Duodenal mucosa (tissue), 2 donors: ENCODE results near the gene SLC48A1.

ENCODE experiments used
- H3K27ac ChIP-seq: one replicate; pipeline ENCODE4 v1.7.0; 2013; ENCODE audit warnings: low read depth, low read length
- H3K27me3 ChIP-seq, 2 donors: one replicate each; pipeline ENCODE4 v1.7.0; 2013; ENCODE audit warnings: low read length in 2 of 2, control low read depth in 1 of 2; ENCODE audit not compliant: insufficient read depth in 2 of 2, control insufficient read depth in 1 of 2
- H3K36me3 ChIP-seq, 2 donors: one replicate each; pipeline ENCODE4 v1.7.0; 2013; ENCODE audit warnings: low read length in 2 of 2, control low read depth in 1 of 2; ENCODE audit not compliant: insufficient read depth in 2 of 2, control insufficient read depth in 1 of 2
- H3K4me1 ChIP-seq, 2 donors: one replicate each; pipeline ENCODE4 v1.7.0; 2013; ENCODE audit warnings: low read length in 2 of 2, control low read depth in 1 of 2; ENCODE audit not compliant: insufficient read depth in 2 of 2, control insufficient read depth in 1 of 2
- H3K4me3 ChIP-seq, 2 donors: one replicate each; pipeline ENCODE4 v1.7.0; 2013; ENCODE audit warnings: low read length in 2 of 2, low read depth in 1 of 2
- H3K9ac ChIP-seq, 2 donors: one replicate each; pipeline ENCODE4 v1.7.0; 2013; ENCODE audit warnings: low read length in 2 of 2, low read depth in 1 of 2
- H3K9me3 ChIP-seq, 2 donors: one replicate each; pipeline ENCODE4 v1.7.0; 2013; ENCODE audit warnings: low read length in 2 of 2, control low read depth in 1 of 2; ENCODE audit not compliant: control insufficient read depth in 1 of 2

SLC48A1 gene

DNA sequence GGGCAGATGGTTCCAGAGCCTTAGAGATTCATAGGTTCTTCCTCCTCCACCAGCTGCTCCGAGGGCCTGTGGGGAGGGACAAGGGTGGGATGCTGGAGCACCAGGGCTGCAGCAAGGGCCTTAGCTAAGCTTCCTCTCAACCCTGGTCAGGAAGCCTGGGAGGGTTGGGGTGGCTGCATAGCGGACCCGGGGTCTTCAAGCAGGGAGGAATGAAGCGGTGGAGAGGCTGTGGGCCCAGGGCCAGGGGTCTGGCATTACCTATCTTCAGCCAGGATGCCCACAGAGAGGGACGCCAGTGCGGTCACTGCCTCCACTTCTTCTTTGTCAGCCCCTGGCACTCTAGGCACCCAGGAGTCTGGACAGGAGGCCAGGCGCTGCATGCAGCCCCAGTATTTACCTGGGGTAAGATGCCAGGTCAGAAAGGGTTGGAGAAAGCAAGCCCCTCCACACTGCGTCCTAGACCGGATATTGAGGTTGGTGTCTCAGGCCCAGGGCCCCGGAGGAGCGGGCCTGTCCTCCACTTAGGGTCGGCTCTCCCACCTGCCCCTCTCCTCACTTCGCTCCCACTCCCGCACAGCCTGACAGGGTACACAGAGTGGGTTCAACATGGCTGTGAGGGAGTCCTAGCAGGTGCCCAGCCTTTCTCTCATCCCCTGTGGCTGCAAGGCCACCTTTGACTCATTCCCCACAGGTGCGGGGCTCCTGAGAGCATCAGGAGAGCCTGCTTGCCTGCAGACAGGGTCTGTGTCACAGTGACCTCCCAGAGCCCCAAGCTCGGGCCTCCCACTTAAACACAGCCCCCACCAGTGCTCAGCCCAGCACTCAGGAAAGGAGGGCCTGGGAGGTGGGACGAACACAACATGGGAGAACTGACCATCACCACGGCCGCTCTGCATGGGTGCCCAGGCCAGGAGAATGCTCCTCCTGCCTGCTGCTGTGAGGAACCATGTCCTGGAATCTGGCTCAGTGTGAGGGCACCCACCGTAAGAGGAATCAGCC, 11.1 kb downstream of the SLC48A1 start:
- H3K9me3 ChIP-seq = no peaks in the 10 kb centered on the region
- peaks cover 21 to 72% of the 10 kb centered on the region in 2 donors for H3K36me3 ChIP-seq
- H3K27ac ChIP-seq = no peak overlapping the region
- H3K9ac ChIP-seq = no peak overlapping the region
- peaks cover 3 to 5% of the 10 kb centered on the region in 2 donors for H3K4me1 ChIP-seq
- H3K27me3 ChIP-seq = no peaks in the 10 kb centered on the region
- H3K4me3 ChIP-seq = no peak overlapping the region

DNA sequence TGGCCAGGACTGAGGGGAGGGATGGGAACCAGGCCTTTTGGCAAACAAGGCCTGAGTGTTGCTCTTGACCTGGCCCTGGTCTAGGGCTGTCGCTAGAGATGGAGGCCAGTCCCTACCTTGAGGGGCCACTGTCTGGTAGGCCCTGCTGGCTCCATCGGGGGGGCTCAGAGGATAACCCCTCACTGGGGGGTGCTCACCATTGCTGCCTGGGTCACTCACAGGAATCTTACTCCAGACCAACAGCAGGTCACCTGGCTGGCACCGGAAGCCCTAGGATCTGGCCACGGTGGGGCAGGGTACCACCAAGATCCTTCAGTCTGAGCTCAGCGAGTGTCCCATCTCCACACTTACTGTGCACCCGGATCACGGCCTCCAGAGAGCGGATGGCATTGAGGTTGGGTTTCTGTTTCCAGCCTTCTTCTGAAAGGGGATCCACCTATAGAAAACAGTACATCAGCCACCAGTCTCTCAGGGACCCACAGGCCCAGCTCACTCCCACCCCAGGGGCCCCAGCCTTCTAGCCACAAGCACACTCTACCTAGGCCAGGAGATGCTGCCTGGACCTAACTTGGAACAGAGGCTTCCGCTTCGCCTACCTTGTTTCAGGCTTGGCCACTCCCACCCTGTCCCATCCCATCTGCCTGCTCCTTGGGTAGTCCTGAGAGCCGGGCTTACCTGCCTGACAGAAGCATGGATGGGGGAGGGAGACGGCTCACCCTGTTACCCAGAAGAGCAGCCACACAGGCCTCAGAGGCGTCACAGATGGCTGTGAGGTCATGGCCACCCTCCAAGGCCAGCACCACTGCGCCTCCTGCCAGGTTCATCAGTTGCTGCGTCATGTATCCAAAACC, 12.2 kb downstream of the SLC48A1 start:
- H3K36me3 ChIP-seq = peaks cover 21 to 81% of the 10 kb centered on the region in 2 donors

DNA sequence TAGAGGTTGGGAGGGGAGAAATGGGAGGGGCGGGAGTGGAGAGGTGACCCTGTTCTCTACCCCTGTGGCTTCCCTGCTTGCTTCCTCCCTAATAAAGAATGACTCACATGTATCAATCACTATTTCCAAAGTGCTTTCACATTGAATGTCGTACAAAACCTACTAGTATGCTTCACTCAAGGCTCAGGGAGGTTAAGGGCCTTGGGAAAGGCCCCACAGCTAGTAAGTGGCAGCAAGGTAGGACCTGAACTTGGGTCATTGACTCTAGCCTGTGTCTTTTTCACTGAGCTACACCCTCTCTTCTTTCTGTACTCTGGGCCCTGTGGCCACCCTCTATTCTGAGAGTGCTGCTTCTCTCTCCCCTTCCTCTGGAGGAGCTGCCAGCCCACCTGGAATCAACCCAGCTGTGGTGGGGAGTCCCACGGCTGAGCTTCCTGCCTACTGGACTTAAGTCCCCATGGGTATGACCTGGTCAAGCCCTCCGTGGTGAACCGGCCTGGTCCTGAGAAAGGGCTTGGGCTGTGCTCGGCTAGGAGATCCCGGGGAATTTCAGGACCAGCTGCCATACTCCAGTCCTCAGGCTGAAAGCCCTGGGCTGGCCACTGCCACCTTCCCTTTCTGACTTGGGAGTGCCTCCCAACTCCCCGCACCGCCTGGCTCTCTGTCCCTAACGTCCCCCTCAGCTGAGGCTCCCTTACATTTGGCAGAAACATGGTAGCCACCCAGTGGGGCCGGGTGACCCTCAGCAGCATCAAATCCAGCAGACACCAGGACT, 13.0 kb downstream of the SLC48A1 start:
- peaks cover 21 to 89% of the 10 kb centered on the region in 2 donors for H3K36me3 ChIP-seq
- H3K27me3 ChIP-seq = no peaks in the 10 kb centered on the region
- H3K4me3 ChIP-seq = no peak overlapping the region
- no peak overlapping the region for H3K9ac ChIP-seq
- peaks cover 3 to 5% of the 10 kb centered on the region in 2 donors for H3K4me1 ChIP-seq
- H3K27ac ChIP-seq = no peak overlapping the region
- H3K9me3 ChIP-seq = no peaks in the 10 kb centered on the region

More for the DNA sequence above, 12.2 kb downstream of the SLC48A1 start:
- Histone ChIP-seq H3K4me1 (peaks cover 3 to 5% of the 10 kb centered on the region in 2 donors), H3K9me3 (no peaks in the 10 kb centered on the region), H3K27me3 (no peaks in the 10 kb centered on the region), H3K9ac (no peak overlapping the region), H3K4me3 (no peak overlapping the region), H3K27ac (no peak overlapping the region)

DNA sequence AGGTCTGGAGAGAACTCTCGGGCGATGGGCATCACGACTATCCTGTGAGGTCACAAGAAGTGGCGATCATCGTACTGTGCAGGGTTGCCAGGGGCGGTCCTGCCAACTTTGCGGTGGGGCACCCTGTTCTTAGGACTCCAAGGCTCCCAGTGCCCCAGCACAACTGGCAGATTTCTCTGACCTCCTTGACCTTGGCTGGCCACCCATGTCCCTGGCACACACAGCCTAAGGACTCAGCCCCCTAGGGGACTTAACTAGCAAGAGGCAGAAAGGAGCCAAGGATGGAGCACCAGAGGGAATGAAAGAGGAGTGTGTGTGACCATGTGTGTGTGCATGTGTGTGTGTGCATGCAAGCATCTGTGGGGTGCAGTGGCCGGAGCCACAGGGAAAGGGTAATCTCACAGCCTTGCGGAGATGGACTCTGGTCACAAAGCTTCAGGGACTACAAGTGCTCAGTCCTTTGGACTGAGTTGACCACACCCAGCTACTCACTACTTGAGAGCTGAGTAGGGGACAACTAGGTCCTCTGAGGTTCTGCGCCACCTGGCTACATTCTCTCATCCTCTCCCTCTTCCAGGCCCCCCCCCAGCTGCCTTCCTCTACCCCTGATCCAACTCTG, 13.7 kb downstream of the SLC48A1 start:
- H3K27ac ChIP-seq = no peak overlapping the region
- H3K9ac ChIP-seq = no peak overlapping the region
- no peaks in the 10 kb centered on the region for H3K27me3 ChIP-seq
- H3K4me3 ChIP-seq = no peak overlapping the region
- peaks cover 21 to 91% of the 10 kb centered on the region in 2 donors for H3K36me3 ChIP-seq
- no peaks in the 10 kb centered on the region for H3K9me3 ChIP-seq
- peaks cover 3 to 5% of the 10 kb centered on the region in 2 donors for H3K4me1 ChIP-seq

DNA sequence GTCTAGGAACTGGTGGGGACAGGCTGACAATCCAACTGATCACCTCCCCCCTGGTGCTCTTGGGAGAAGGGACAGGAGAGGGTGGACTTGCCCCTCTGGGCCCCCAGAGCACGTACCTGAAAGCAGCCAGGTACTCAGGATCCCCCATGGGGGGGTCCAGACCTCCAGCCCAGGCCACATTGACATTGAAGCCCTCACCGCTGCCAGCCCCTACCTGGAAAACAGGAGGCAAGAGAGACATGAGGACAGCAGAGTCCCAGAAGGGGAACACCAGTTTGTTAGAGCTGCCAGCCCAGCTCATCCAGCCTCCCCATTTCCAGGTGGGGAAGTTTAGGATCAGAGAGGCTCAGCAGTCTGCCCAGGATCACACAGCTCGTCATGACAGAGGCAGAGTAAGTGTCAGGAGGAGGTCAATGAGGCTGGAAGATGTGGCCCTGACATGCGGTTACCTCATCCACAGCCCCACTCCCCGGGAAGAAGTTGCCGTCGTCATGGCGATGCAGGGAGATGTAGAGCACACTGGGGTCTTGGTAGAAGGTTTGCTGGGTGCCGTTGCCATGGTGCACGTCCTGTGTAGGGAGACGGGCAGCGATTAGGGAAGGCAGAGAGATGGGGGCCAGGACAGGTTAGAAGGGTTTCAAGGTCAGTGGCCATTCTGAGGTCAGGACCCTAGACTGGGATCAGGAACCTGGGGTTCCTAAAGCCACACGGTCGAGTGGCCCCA, 14.7 kb downstream of the SLC48A1 start:
- H3K9me3 ChIP-seq = no peaks in the 10 kb centered on the region
- H3K4me1 ChIP-seq = peaks cover 3 to 5% of the 10 kb centered on the region in 2 donors
- H3K27me3 ChIP-seq = no peaks in the 10 kb centered on the region
- H3K27ac ChIP-seq = no peak overlapping the region
- H3K4me3 ChIP-seq = no peak overlapping the region
- H3K36me3 ChIP-seq = peaks cover 21 to 89% of the 10 kb centered on the region in 2 donors
- no peak overlapping the region for H3K9ac ChIP-seq

- no peak overlapping the region for H3K27ac ChIP-seq
- H3K27me3 ChIP-seq = no peaks in the 10 kb centered on the region
- no peak overlapping the region for H3K4me3 ChIP-seq
- peaks cover 22 to 87% of the 10 kb centered on the region in 2 donors for H3K36me3 ChIP-seq
- no peak overlapping the region for H3K9ac ChIP-seq
- no peaks in the 10 kb centered on the region for H3K9me3 ChIP-seq
- H3K4me1 ChIP-seq = peaks cover 3 to 5% of the 10 kb centered on the region in 2 donors
Measured at GRCh38 chr12:47789141-47789540, 16.1 kb downstream of the SLC48A1 start.

- no peak overlapping the region for H3K4me3 ChIP-seq
- H3K9me3 ChIP-seq = no peaks in the 10 kb centered on the region
- H3K36me3 ChIP-seq = peaks cover 27 to 87% of the 10 kb centered on the region in 2 donors
- H3K9ac ChIP-seq = no peak overlapping the region
- H3K4me1 ChIP-seq = peaks cover 3 to 5% of the 10 kb centered on the region in 2 donors
- no peak overlapping the region for H3K27ac ChIP-seq
- no peaks in the 10 kb centered on the region for H3K27me3 ChIP-seq
Measured at GRCh38 chr12:47789712-47790489, 16.9 kb downstream of the SLC48A1 start.

GRCh38 chr12:47790676-47791350, 17.8 kb downstream of the SLC48A1 start:
- peaks cover 3 to 5% of the 10 kb centered on the region in 2 donors for H3K4me1 ChIP-seq
- peaks cover 27 to 80% of the 10 kb centered on the region in 2 donors for H3K36me3 ChIP-seq
- H3K9me3 ChIP-seq = no peaks in the 10 kb centered on the region
- no peak overlapping the region for H3K4me3 ChIP-seq
- no peaks in the 10 kb centered on the region for H3K27me3 ChIP-seq
- H3K27ac ChIP-seq = no peak overlapping the region
- no peak overlapping the region for H3K9ac ChIP-seq
